Keratinocyte (primary cell): ENCODE data around the gene MED29.

Experiments
- CTCF ChIP-seq, 3 experiments: IDR thresholded peaks in 1 of 3; conservative IDR thresholded peaks in 1 of 3; optimal IDR thresholded peaks in 1 of 3; 2 replicates in 2 of 3; 3 replicates in 1 of 3; pipeline versions ENCODE3 to v1.5.1; 2011; ENCODE audit warnings: low read length in 3 of 3, mild to moderate bottlenecking in 3 of 3, moderate library complexity in 2 of 3, control low read depth in 1 of 3, inconsistent platforms in 1 of 3; ENCODE audit not compliant: insufficient read depth in 2 of 3; ENCODE audit errors: extremely low read depth in 1 of 3
- EZH2 ChIP-seq: IDR thresholded peaks from one replicate; pipeline ENCODE4 v1.6.1; 2012; ENCODE audit warnings: inconsistent platforms, mild to moderate bottlenecking, low read length, moderate library complexity

GRCh38 chr19:39416152-39417120, 25.3 kb downstream of the MED29 start:
- no peak for TF ChIP-seq CTCF (optimal IDR thresholded peaks at IDR 0.05 in 1 of 3, IDR thresholded peaks at IDR 0.05 in 1 of 3, conservative IDR thresholded peaks at IDR 0.05 in 1 of 3; ENCODE audit: extremely low read depth in 1 of 3, insufficient read depth in 2 of 3, low read length in 3 of 3)
- TF ChIP-seq EZH2: no peak
